Uterus (tissue), 4 donors: Measurements from ENCODE around the gene PRSS36. TPM values are rescaled to one million over a fixed set of nuclear protein-coding genes. Genes with fewer than 3 reads are reported as not detected.

ENCODE experiments used
- DNase-seq, 2 donors: peaks; one replicate each; pipeline ENCODE4 v3.0.0-alpha.2; 2019 to 2020
- H3K27ac ChIP-seq, 2 donors: fragments of 200-600 bp; sonication (generic); 1 replicate in 1 of 2; 2 replicates in 1 of 2; pipeline ENCODE4 v1.5.1; 2016 to 2018
- H3K27me3 ChIP-seq, 2 donors: fragments of 200-600 bp; sonication (generic); one replicate each; pipeline ENCODE4 v1.5.1; 2018 to 2019; ENCODE audit warnings: control low read depth in 1 of 2
- H3K36me3 ChIP-seq, 2 donors: fragments of 200-600 bp; sonication (generic); one replicate each; pipeline ENCODE4 v1.5.1; 2019; ENCODE audit warnings: control low read depth in 1 of 2
- H3K4me1 ChIP-seq, 2 donors: fragments of 200-600 bp; sonication (generic); one replicate each; pipeline ENCODE4 v1.5.1; 2018 to 2019; ENCODE audit warnings: control low read depth in 1 of 2
- H3K4me3 ChIP-seq, 2 donors: fragments of 200-600 bp; sonication (generic); 1 replicate in 1 of 2; 2 replicates in 1 of 2; pipeline ENCODE4 v1.5.1; 2018 to 2019; ENCODE audit warnings: mild to moderate bottlenecking in 1 of 2
- H3K9me3 ChIP-seq, 2 donors: fragments of 200-600 bp; sonication (generic); one replicate each; pipeline ENCODE4 v1.5.1; 2019; ENCODE audit warnings: control low read depth in 1 of 2
- POLR2A ChIP-seq, 2 donors: fragments of 450-650 bp; IDR thresholded peaks; one replicate each; pipeline ENCODE4 v1.6.1; 2016; ENCODE audit warnings: antibody characterized with exemption in 2 of 2, mild to moderate bottlenecking in 1 of 2, moderate library complexity in 1 of 2
- intact Hi-C: fragments of 100-400 bp; cut with DNase I; formaldehyde crosslinking; loops from one replicate; pipeline ENCODE4 v1.15.1; 2023; ENCODE audit warnings: low total_unique reads
- small RNA-seq: library from RNA; depleted of rRNA; stranded (forward); fragments of <200 nt; gene quantifications from one replicate; pipeline ENCODE3, GENCODE V24; 2016
- total RNA-seq, 4 donors: library from RNA; depleted of rRNA in 3 of 4; stranded (reverse); fragments of >200 nt in 3 of 4; gene quantifications; one replicate each; pipeline versions ENCODE4 v1.1.0 to v1.2.4, GENCODE V29; 2014 to 2023
- TF ChIP-seq, protein P1 (sequence below), 4 experiments: fragments of 200-600 bp in 2 of 4; fragments of 450-650 bp in 2 of 4; sonication (generic) in 2 of 4; IDR thresholded peaks; one replicate each; pipeline ENCODE4 v1.5.1; 2016 to 2019; ENCODE audit warnings: antibody characterized with exemption in 4 of 4, mild to moderate bottlenecking in 2 of 4, moderate library complexity in 1 of 4
- donor health status: DM: yes; HTN: yes; CAD: no.

Gene PRSS36
- total RNA-seq, 4 donors from 2014 or later = 0.48 to 0.76 TPM; not detected in 2

- peaks cover 0 to 3% of the 10 kb centered on the region in 2 donors for H3K4me1 ChIP-seq
- no peaks in the 10 kb centered on the region for H3K27me3 ChIP-seq
- no peaks in the 10 kb centered on the region for H3K9me3 ChIP-seq
- no peaks in the 10 kb centered on the region for H3K36me3 ChIP-seq
- TF ChIP-seq, protein P1, sequence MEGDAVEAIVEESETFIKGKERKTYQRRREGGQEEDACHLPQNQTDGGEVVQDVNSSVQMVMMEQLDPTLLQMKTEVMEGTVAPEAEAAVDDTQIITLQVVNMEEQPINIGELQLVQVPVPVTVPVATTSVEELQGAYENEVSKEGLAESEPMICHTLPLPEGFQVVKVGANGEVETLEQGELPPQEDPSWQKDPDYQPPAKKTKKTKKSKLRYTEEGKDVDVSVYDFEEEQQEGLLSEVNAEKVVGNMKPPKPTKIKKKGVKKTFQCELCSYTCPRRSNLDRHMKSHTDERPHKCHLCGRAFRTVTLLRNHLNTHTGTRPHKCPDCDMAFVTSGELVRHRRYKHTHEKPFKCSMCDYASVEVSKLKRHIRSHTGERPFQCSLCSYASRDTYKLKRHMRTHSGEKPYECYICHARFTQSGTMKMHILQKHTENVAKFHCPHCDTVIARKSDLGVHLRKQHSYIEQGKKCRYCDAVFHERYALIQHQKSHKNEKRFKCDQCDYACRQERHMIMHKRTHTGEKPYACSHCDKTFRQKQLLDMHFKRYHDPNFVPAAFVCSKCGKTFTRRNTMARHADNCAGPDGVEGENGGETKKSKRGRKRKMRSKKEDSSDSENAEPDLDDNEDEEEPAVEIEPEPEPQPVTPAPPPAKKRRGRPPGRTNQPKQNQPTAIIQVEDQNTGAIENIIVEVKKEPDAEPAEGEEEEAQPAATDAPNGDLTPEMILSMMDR (IDR thresholded peaks at IDR 0.05) = no peak
- TF ChIP-seq POLR2A (IDR thresholded peaks at IDR 0.05) = no peak
- peak overlapping the region in 1 of 2 donors; percentile 65 for H3K4me3 ChIP-seq
- intact Hi-C loops = no loop called here
- peak overlapping the region in 1 of 2 donors; percentile 89 for H3K27ac ChIP-seq
- DNase-seq = no peak
Observed at GRCh38 chr16:31093132-31093703, 56.6 kb downstream of the PRSS36 start.

DNA sequence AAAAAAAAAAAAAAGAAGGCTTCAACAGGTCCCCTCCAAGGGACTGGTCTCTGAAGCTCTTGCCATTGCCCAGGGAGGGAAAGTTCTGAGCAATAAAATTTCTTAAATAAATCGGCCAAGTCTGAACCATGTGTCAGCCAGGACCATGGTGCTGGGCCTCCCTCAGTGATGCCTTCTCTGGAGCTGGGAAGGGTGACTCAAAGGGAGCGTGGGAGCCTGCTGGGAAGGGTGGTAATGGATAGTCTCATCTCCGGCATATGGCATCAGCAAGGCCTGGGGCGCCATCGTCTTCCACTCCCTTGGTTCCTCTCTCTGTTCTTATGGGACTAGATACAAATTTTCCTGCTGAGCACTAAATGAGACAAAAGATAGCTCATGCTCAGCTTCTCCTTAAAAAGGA lies 57.5 kb downstream of the PRSS36 start:
- no peak for DNase-seq
- intact Hi-C loops = no loop called here
- Histone ChIP-seq H3K4me3 (no peak overlapping the region), H3K27ac (no peak overlapping the region), H3K27me3 (no peaks in the 10 kb centered on the region), H3K4me1 (peaks cover 0 to 3% of the 10 kb centered on the region in 2 donors), H3K9me3 (no peaks in the 10 kb centered on the region), H3K36me3 (no peaks in the 10 kb centered on the region)
- TF ChIP-seq, protein P1 (IDR thresholded peaks at IDR 0.05) = no peak
- TF ChIP-seq POLR2A (IDR thresholded peaks at IDR 0.05) = no peak

DNA sequence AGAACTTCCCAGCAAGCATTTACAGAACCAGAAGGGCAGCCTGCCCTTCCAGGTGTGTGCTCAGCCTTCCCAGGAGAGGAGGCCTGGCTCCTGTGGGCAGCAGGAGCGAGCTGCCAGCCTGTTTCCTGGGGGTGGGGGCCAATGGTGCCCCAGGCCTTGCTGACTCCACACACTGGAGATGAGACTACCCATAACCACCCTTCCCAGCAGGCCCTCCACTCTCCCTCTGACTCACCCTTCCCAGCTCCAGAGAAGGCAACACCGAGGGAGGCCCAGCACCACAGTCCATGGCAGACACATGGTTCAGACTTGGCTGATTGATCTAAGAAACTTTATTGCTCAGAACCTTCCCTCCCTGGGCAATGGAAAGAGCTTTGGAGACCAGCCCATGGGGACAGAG lies 59.3 kb downstream of the PRSS36 start:
- H3K4me1 ChIP-seq = peaks cover 0 to 3% of the 10 kb centered on the region in 2 donors
- no peaks in the 10 kb centered on the region for H3K27me3 ChIP-seq
- no peak for DNase-seq
- no peak overlapping the region for H3K4me3 ChIP-seq
- TF ChIP-seq, protein P1 (IDR thresholded peaks at IDR 0.05) = no peak
- intact Hi-C loops = no loop called here
- H3K36me3 ChIP-seq = no peaks in the 10 kb centered on the region
- H3K9me3 ChIP-seq = no peaks in the 10 kb centered on the region
- no peak overlapping the region for H3K27ac ChIP-seq

GRCh38 chr16:31089199-31089598 lies 60.7 kb downstream of the PRSS36 start:
- no peak for TF ChIP-seq POLR2A (IDR thresholded peaks at IDR 0.05)
- TF ChIP-seq, protein P1 (IDR thresholded peaks at IDR 0.05) = no peak
- Histone ChIP-seq H3K27ac (no peak overlapping the region), H3K9me3 (no peaks in the 10 kb centered on the region), H3K4me3 (no peak overlapping the region), H3K36me3 (no peaks in the 10 kb centered on the region), H3K27me3 (no peaks in the 10 kb centered on the region), H3K4me1 (peaks cover 0 to 3% of the 10 kb centered on the region in 2 donors)
- intact Hi-C loops = no loop called here
- DNase-seq = no peak

Small RNA genes within 50 kb of the gene (small RNA-seq; reads per million reads assigned to genes)
- not detected for gene AC009088.4
- gene NDUFA3P6 = not detected

Other genes starting within 250 kb of the PRSS36 start
- gene FBXL19, start 226.5 kb downstream of the PRSS36 start, total RNA-seq = 10 to 100 TPM in 3 of 4 donors, 1 to 10 TPM in 1; 3.8 to 25.4 (median 19.0) TPM
- 10 to 100 TPM; 21.7 to 65.0 (median 27.9) TPM for gene ORAI3, start 201.0 kb downstream of the PRSS36 start, total RNA-seq
- 10 to 100 TPM in 1 of 4 donors, 1 to 10 TPM in 3; 2.1 to 31.7 (median 3.5) TPM for gene SETD1A, start 192.3 kb downstream of the PRSS36 start, total RNA-seq
- gene HSD3B7, start 164.9 kb downstream of the PRSS36 start, total RNA-seq = 10 to 100 TPM in 2 of 4 donors, 1 to 10 TPM in 2; 7.2 to 18.0 (median 11.3) TPM
- gene STX1B, start 139.4 kb downstream of the PRSS36 start, total RNA-seq = 1 to 10 TPM in 3 of 4 donors, under 1 TPM in 1; 0.88 to 2.6 (median 2.5) TPM
- gene STX4, start 116.5 kb downstream of the PRSS36 start, total RNA-seq = 100 to 1,000 TPM in 1 of 4 donors, 10 to 100 TPM in 3; 26.2 to 114 (median 85.1) TPM
- 10 to 100 TPM in 1 of 4 donors, 1 to 10 TPM in 3; 4.4 to 20.6 (median 6.4) TPM for gene ZNF668, start 75.8 kb downstream of the PRSS36 start, total RNA-seq
- gene ZNF646, start 75.6 kb downstream of the PRSS36 start, total RNA-seq = 10 to 100 TPM in 3 of 4 donors, 1 to 10 TPM in 1; 3.3 to 17.3 (median 15.1) TPM
- 1 to 10 TPM in 2 of 4 donors, under 1 TPM in 1, not detected in 1; under 0.01 to 5.5 (median 2.4) TPM for gene PRSS53, start 61.1 kb downstream of the PRSS36 start, total RNA-seq
- gene VKORC1, start 55.3 kb downstream of the PRSS36 start, total RNA-seq = 10 to 100 TPM; 68.7 to 81.8 (median 73.5) TPM
- gene BCKDK, start 41.7 kb downstream of the PRSS36 start, total RNA-seq = 10 to 100 TPM; 15.3 to 32.1 (median 21.9) TPM
- 100 to 1,000 TPM in 1 of 4 donors, 10 to 100 TPM in 3; 63.0 to 101 (median 77.8) TPM for gene KAT8, start 32.4 kb downstream of the PRSS36 start, total RNA-seq
- 1 to 10 TPM in 1 of 4 donors, under 1 TPM in 1, not detected in 2; 0.26 to 8.7 TPM for gene PRSS8, start 14.3 kb downstream of the PRSS36 start, total RNA-seq
- gene FUS, start 30.1 kb upstream of the PRSS36 start, total RNA-seq = 100 to 1,000 TPM in 2 of 4 donors, 10 to 100 TPM in 2; 21.5 to 356 (median 109) TPM
- gene PYCARD, start 52.7 kb upstream of the PRSS36 start, total RNA-seq = 10 to 100 TPM; 12.7 to 87.1 (median 18.0) TPM
- gene TRIM72, start 64.1 kb upstream of the PRSS36 start, total RNA-seq = under 1 TPM in 1 of 4 donors, not detected in 3; under 0.01 TPM
- gene PYDC1, start 67.1 kb upstream of the PRSS36 start, total RNA-seq = not detected
- 1 to 10 TPM; 3.1 to 7.9 (median 5.1) TPM for gene ITGAM, start 109.9 kb upstream of the PRSS36 start, total RNA-seq
- gene ITGAX, start 205.1 kb upstream of the PRSS36 start, total RNA-seq = 1 to 10 TPM in 3 of 4 donors, not detected in 1; 1.4 to 3.5 (median 2.6) TPM
- gene ITGAD, start 243.3 kb upstream of the PRSS36 start, total RNA-seq = under 1 TPM in 1 of 4 donors, not detected in 3; 0.12 TPM